T-helper 1 cell treated with Interleukin-12 subunit alpha and Interleukin-12 subunit beta and Interleukin-4 antibody, amounts not matched to agents 30 μg/mL and 1 μg/mL, for 36 hours (primary cell): ENCODE results near the gene C10orf120.

Source experiments
- H3K27ac Mint-ChIP-seq: one replicate; pipeline ENCODE4 v1.8.0; 2021; ENCODE audit warnings: mild to moderate bottlenecking, mixed read lengths
- H3K27me3 Mint-ChIP-seq: one replicate; pipeline ENCODE4 v1.8.0; 2021; ENCODE audit warnings: low read depth, mixed read lengths
- H3K36me3 Mint-ChIP-seq: one replicate; pipeline ENCODE4 v1.8.0; 2021; ENCODE audit warnings: low read depth, mixed read lengths
- H3K4me1 Mint-ChIP-seq: one replicate; pipeline ENCODE4 v1.8.0; 2021; ENCODE audit warnings: low read depth, mixed read lengths
- H3K4me3 Mint-ChIP-seq: one replicate; pipeline ENCODE4 v1.8.0; 2021; ENCODE audit warnings: mild to moderate bottlenecking, moderate library complexity, mixed read lengths
- H3K9me3 Mint-ChIP-seq: one replicate; pipeline ENCODE4 v1.8.0; 2021; ENCODE audit warnings: mixed read lengths

C10orf120 gene

GRCh38 chr10:122715576-122715975, 15.9 kb upstream of the C10orf120 start:
- no peaks in the 10 kb centered on the region for H3K4me1 Mint-ChIP-seq
- H3K4me3 Mint-ChIP-seq: no peak overlapping the region
- H3K27ac Mint-ChIP-seq: no peak overlapping the region
- H3K9me3 Mint-ChIP-seq: no peaks in the 10 kb centered on the region
- peaks cover 15% of the 10 kb centered on the region for H3K27me3 Mint-ChIP-seq
- no peaks in the 10 kb centered on the region for H3K36me3 Mint-ChIP-seq

- H3K9me3 Mint-ChIP-seq: no peaks in the 10 kb centered on the region
- H3K36me3 Mint-ChIP-seq: no peaks in the 10 kb centered on the region
- H3K27me3 Mint-ChIP-seq: peaks cover 10% of the 10 kb centered on the region
- no peak overlapping the region for H3K27ac Mint-ChIP-seq
- H3K4me1 Mint-ChIP-seq: no peaks in the 10 kb centered on the region
- H3K4me3 Mint-ChIP-seq: no peak overlapping the region
Observed at GRCh38 chr10:122713091-122713885, 13.6 kb upstream of the C10orf120 start.

GRCh38 chr10:122710576-122710975, 10.9 kb upstream of the C10orf120 start:
- H3K4me1 Mint-ChIP-seq: no peaks in the 10 kb centered on the region
- H3K27me3 Mint-ChIP-seq: peaks cover 7% of the 10 kb centered on the region
- no peak overlapping the region for H3K27ac Mint-ChIP-seq
- no peak overlapping the region for H3K4me3 Mint-ChIP-seq
- H3K9me3 Mint-ChIP-seq: no peaks in the 10 kb centered on the region
- no peaks in the 10 kb centered on the region for H3K36me3 Mint-ChIP-seq

- Mint-ChIP-seq H3K27me3 (peaks cover under 1% of the 10 kb centered on the region), H3K36me3 (no peaks in the 10 kb centered on the region), H3K27ac (no peak overlapping the region), H3K4me1 (no peaks in the 10 kb centered on the region), H3K9me3 (no peaks in the 10 kb centered on the region), H3K4me3 (no peak overlapping the region)
Observed at GRCh38 chr10:122709971-122710370, 10.3 kb upstream of the C10orf120 start.

GRCh38 chr10:122707535-122707934, 7.9 kb upstream of the C10orf120 start:
- Mint-ChIP-seq H3K36me3 (no peaks in the 10 kb centered on the region), H3K27me3 (no peaks in the 10 kb centered on the region), H3K27ac (no peak overlapping the region), H3K9me3 (no peaks in the 10 kb centered on the region), H3K4me1 (no peaks in the 10 kb centered on the region), H3K4me3 (no peak overlapping the region)

DNA sequence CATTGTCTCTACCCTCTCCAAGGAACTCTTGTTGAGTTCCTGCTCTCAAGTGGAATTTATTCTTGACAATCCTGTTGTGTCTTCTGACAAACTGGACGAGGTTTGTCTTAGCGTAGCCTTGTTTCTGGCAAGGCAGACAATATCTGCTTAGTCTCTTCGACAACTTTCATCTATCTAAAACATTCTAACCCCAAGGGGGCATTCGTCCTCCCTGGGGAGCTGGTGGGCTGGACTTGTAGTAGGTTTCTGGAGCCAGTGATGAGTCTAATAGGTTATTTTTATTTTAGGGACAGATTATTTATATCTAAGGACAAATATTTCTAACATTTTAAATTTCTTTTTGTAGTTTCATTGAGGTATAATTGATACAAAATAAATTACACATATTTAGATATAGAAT, 7.3 kb upstream of the C10orf120 start:
- no peaks in the 10 kb centered on the region for H3K36me3 Mint-ChIP-seq
- no peak overlapping the region for H3K4me3 Mint-ChIP-seq
- no peaks in the 10 kb centered on the region for H3K9me3 Mint-ChIP-seq
- no peaks in the 10 kb centered on the region for H3K4me1 Mint-ChIP-seq
- H3K27me3 Mint-ChIP-seq: peaks cover under 1% of the 10 kb centered on the region
- H3K27ac Mint-ChIP-seq: no peak overlapping the region

DNA sequence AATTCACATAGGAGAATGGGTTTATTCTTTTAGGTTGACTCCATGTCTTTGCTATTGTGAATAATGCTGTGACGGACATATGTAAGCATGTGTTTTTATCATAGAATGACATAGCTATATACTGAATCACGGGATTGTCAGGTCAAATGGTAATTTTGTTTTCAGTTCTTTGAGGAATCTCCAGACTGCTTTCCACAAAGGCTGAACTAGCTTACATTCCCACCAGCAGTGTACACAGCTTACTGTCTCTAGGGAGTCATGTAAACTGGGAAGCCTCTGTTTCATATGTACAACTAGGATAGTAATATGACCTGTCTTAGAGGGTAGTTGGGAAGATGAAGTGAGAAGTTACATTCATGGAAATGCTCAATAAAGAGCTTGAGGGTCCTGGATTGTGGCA, 6.8 kb upstream of the C10orf120 start:
- H3K27ac Mint-ChIP-seq: no peak overlapping the region
- peaks cover 4% of the 10 kb centered on the region for H3K27me3 Mint-ChIP-seq
- no peak overlapping the region for H3K4me3 Mint-ChIP-seq
- H3K4me1 Mint-ChIP-seq: no peaks in the 10 kb centered on the region
- no peaks in the 10 kb centered on the region for H3K36me3 Mint-ChIP-seq
- H3K9me3 Mint-ChIP-seq: no peaks in the 10 kb centered on the region

DNA sequence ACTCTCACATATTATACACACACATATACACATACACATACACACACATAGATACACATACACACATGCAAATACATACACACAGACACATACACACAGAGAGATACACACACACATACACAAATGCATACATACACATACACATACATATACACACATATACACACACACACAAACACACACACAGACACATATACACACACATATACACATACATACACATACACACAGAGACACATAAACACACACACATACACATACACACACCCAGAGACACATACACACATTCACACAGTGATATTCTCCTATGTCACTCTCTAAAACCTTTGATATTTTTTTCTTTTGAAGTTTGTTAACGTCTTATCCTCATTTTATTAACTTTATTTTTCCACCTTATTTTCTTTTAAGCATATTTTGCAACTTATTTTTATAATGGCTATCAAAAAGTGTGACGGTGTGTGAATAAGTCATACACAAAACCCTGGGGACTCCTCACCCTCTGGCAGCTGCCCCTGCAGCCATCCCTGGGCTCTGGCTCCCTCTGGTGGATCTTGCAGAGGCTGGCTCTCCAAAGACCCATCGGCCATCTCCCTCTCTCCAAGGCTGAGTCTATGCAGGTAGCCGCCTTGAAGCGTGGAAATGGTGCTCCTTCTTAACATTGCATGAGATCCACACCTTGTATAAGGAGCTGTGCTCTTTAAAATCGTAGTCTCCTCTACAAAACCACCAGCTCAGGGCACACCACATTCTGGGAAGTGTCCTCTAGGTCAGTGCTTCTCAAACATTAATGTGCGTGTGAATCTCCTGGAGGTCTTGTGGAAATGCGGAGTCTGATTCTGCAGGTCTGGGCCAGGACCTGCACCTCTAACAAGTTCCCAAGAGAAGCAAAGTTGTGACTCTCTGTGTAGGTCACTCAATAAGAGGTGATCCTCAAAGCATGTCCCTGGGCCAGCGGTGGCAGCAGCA, 4.1 kb upstream of the C10orf120 start:
- Mint-ChIP-seq H3K9me3 (no peaks in the 10 kb centered on the region), H3K4me1 (no peaks in the 10 kb centered on the region), H3K36me3 (no peaks in the 10 kb centered on the region), H3K4me3 (no peak overlapping the region), H3K27me3 (peaks cover 8% of the 10 kb centered on the region), H3K27ac (no peak overlapping the region)

GRCh38 chr10:122702275-122702674, 2.6 kb upstream of the C10orf120 start:
- H3K4me3 Mint-ChIP-seq: no peak overlapping the region
- H3K4me1 Mint-ChIP-seq: no peaks in the 10 kb centered on the region
- H3K27ac Mint-ChIP-seq: no peak overlapping the region
- peaks cover 8% of the 10 kb centered on the region for H3K27me3 Mint-ChIP-seq
- H3K36me3 Mint-ChIP-seq: no peaks in the 10 kb centered on the region
- no peaks in the 10 kb centered on the region for H3K9me3 Mint-ChIP-seq

GRCh38 chr10:122701652-122702051, 2.0 kb upstream of the C10orf120 start:
- Mint-ChIP-seq H3K36me3 (no peaks in the 10 kb centered on the region), H3K4me1 (no peaks in the 10 kb centered on the region), H3K9me3 (no peaks in the 10 kb centered on the region), H3K27me3 (peaks cover 8% of the 10 kb centered on the region), H3K4me3 (no peak overlapping the region), H3K27ac (no peak overlapping the region)

- peaks cover 10% of the 10 kb centered on the region for H3K27me3 Mint-ChIP-seq
- no peak overlapping the region for H3K27ac Mint-ChIP-seq
- no peaks in the 10 kb centered on the region for H3K4me1 Mint-ChIP-seq
Observed at GRCh38 chr10:122696687-122697086, 3.0 kb downstream of the C10orf120 start.

GRCh38 chr10:122692744-122693143, 6.9 kb downstream of the C10orf120 start:
- no peak overlapping the region for H3K4me3 Mint-ChIP-seq
- H3K27ac Mint-ChIP-seq: no peak overlapping the region
- H3K36me3 Mint-ChIP-seq: no peaks in the 10 kb centered on the region
- H3K9me3 Mint-ChIP-seq: no peaks in the 10 kb centered on the region
- peaks cover 6% of the 10 kb centered on the region for H3K27me3 Mint-ChIP-seq
- H3K4me1 Mint-ChIP-seq: no peaks in the 10 kb centered on the region

More at GRCh38 chr10:122696687-122697086, 3.0 kb downstream of the C10orf120 start:
- Mint-ChIP-seq H3K36me3 (no peaks in the 10 kb centered on the region), H3K4me3 (no peak overlapping the region), H3K9me3 (no peaks in the 10 kb centered on the region)

GRCh38 chr10:122689146-122689820, 10.4 kb downstream of the C10orf120 start:
- Mint-ChIP-seq H3K4me3 (no peak overlapping the region), H3K27me3 (peaks cover 10% of the 10 kb centered on the region), H3K4me1 (no peaks in the 10 kb centered on the region)

DNA sequence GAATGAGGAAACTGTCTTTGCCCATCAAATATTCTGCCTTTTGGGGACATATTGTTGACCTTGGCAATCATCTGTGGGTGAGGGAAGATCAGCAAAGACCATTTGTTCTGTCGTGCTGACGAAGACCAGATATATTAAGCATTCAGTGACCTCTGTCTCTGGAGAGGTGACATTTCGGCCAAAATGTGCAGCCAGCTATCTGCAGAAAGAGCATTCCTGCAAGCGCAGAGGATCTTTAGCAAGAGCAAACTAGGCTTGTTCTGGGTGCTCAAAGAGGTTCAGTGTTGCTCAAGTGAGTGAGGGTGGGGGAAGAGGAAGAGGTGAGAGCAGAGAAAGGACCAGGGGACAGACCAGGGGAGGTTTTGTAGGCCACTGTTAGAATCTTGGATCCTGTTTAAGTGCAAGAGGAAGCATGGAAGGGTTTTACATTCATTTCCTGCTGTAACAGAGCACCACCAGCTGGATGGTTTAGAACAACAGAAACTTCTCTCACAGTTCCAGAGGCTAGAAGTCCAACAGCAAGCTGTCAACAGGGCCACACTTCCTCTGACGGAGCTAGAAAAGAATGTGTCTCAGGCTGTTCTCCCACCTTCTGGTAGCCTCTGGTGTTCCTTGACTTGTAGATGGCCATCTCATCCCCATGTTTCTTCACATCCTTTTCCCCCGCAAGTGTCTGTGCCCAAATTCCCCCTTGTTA, 11.2 kb downstream of the C10orf120 start:
- Mint-ChIP-seq H3K4me3 (no peak overlapping the region), H3K27me3 (peaks cover 10% of the 10 kb centered on the region), H3K36me3 (no peaks in the 10 kb centered on the region), H3K4me1 (no peaks in the 10 kb centered on the region), H3K9me3 (no peaks in the 10 kb centered on the region), H3K27ac (no peak overlapping the region)

More at GRCh38 chr10:122689146-122689820, 10.4 kb downstream of the C10orf120 start:
- H3K36me3 Mint-ChIP-seq: no peaks in the 10 kb centered on the region
- no peaks in the 10 kb centered on the region for H3K9me3 Mint-ChIP-seq
- H3K27ac Mint-ChIP-seq: no peak overlapping the region
